Activated T-cell treated with anti-CD3 and anti-CD28 coated beads for 4 hours (primary cell): ENCODE data around the gene ITIH4.

Experiments
- DNase-seq: peaks from one replicate; pipeline ENCODE4 v3.0.0-alpha.2; 2020

Gene ITIH4

GRCh38 chr3:52847726-52848125 is 17.3 kb upstream of the ITIH4 start:
- DNase-seq, result no peak

- DNase-seq, result no peak
These were observed 16.8 kb upstream of the ITIH4 start for GRCh38 chr3:52847241-52847640.

- no peak for DNase-seq
These were observed 16.0 kb upstream of the ITIH4 start for GRCh38 chr3:52846432-52846965.

- no peak for DNase-seq
These were observed 15.4 kb upstream of the ITIH4 start for GRCh38 chr3:52845691-52846431.

- DNase-seq, result no peak
These were observed 14.7 kb upstream of the ITIH4 start for GRCh38 chr3:52845157-52845556.

- DNase-seq, result no peak
These were observed 14.0 kb upstream of the ITIH4 start for GRCh38 chr3:52844290-52844975.

- no peak for DNase-seq
These were observed 13.4 kb upstream of the ITIH4 start for GRCh38 chr3:52843881-52844280.

GRCh38 chr3:52843108-52843865 is 12.8 kb upstream of the ITIH4 start:
- DNase-seq, result no peak

- DNase-seq, result no peak
These were observed 12.0 kb upstream of the ITIH4 start for GRCh38 chr3:52842424-52842823.

- no peak for DNase-seq
These were observed 11.5 kb upstream of the ITIH4 start for GRCh38 chr3:52841981-52842340.

- DNase-seq, result no peak
These were observed 10.9 kb upstream of the ITIH4 start for GRCh38 chr3:52841211-52841980.

GRCh38 chr3:52839892-52840545 is 9.5 kb upstream of the ITIH4 start:
- DNase-seq, result no peak

- DNase-seq, result no peak
These were observed 8.8 kb upstream of the ITIH4 start for GRCh38 chr3:52839268-52839575.

GRCh38 chr3:52838561-52839267 is 8.2 kb upstream of the ITIH4 start:
- DNase-seq, result no peak

GRCh38 chr3:52836986-52837385 is 6.5 kb upstream of the ITIH4 start:
- DNase-seq, result no peak

GRCh38 chr3:52836471-52836845 is 6.0 kb upstream of the ITIH4 start:
- DNase-seq, result no peak

GRCh38 chr3:52835766-52836470 is 5.4 kb upstream of the ITIH4 start:
- DNase-seq, result no peak

- no peak for DNase-seq
These were observed 4.5 kb upstream of the ITIH4 start, which contains the start of gene MUSTN1 for GRCh38 chr3:52834871-52835501. Gene MUSTN1 (minus strand): TSS chr3:52835019. CDS start chr3:52834948, 71 bp downstream.

- no peak for DNase-seq
These were observed 2.7 kb upstream of the ITIH4 start for GRCh38 chr3:52833202-52833601.

GRCh38 chr3:52831500-52832301 is 1.2 kb upstream of the ITIH4 start:
- no peak for DNase-seq
